ENCODE data around the gene PRKAA1. TPM values are rescaled to one million over a fixed set of nuclear protein-coding genes. Genes with fewer than 3 reads are reported as not detected.

The PRKAA1 gene
- total RNA-seq, 1 experiment from 2014 or later, result 28.8 TPM

- H2BK12ac ChIP-seq (ENCODE audit: insufficient read length, low read depth, low read length), result no peak overlapping the region
- peaks cover 31 to 69% of the 10 kb centered on the region in 2 experiments for H3K4me1 Mint-ChIP-seq
- no peak for DNase-seq
- H4K8ac ChIP-seq (replicated peaks; ENCODE audit: insufficient read length, low read depth, low read length), result no peak overlapping the region
- no peak overlapping the region for H3K23ac ChIP-seq (ENCODE audit: insufficient read length, low read depth, low read length)
- H2BK5ac ChIP-seq (ENCODE audit: insufficient read length, low read length), result no peak overlapping the region
- no peaks in the 10 kb centered on the region for H3K9me3 ChIP-seq (ENCODE audit: control insufficient read depth, low read depth, low read length)
- H3K27ac Mint-ChIP-seq, result peak overlapping the region in 2 of 3 experiments; percentile 78 to 100; a peak in 2 of 7 replicates
- peaks cover 25% of the 10 kb centered on the region for H3K23me2 ChIP-seq (ENCODE audit: insufficient read length, low read depth, low read length, poor library complexity, severe bottlenecking)
- no peaks in the 10 kb centered on the region for H3K27me3 ChIP-seq (ENCODE audit: insufficient read depth, low read length)
- no peak overlapping the region for H3T11ph ChIP-seq (ENCODE audit: low read length)
- H2BK15ac ChIP-seq (ENCODE audit: low read depth, low read length), result no peak overlapping the region
- peak overlapping the region; percentile 18 for H3K9ac ChIP-seq (ENCODE audit: extremely low read depth, insufficient read length, low read length)
- peaks cover 3 to 6% of the 10 kb centered on the region in 2 experiments; a peak in 2 of 5 replicates for H3K9me3 Mint-ChIP-seq
- H2BK20ac ChIP-seq (ENCODE audit: low read depth, low read length, poor library complexity, severe bottlenecking), result no peak overlapping the region
- no peak overlapping the region for H4K91ac ChIP-seq (ENCODE audit: insufficient read length, low read depth, low read length)
- H3K79me1 ChIP-seq (ENCODE audit: insufficient read depth, low read depth, low read length, poor library complexity, severe bottlenecking), result no peaks in the 10 kb centered on the region
- WGBS (ENCODE audit: extremely low coverage, insufficient read length, low lambda C conversion rate), result no CpG with 5 or more reads among the region's 4 CpGs
- H3K27me3 Mint-ChIP-seq (ENCODE audit: low read depth), result no peaks in the 10 kb centered on the region
- no peak overlapping the region for H3K14ac ChIP-seq (ENCODE audit: insufficient read depth, low read length)
- TF ChIP-seq CTCF (conservative IDR thresholded peaks at IDR 0.05), result no peak
- no peaks in the 10 kb centered on the region for H4K20me1 ChIP-seq (ENCODE audit: control insufficient read depth, insufficient read depth, insufficient read length)
- no peaks in the 10 kb centered on the region for H3K4me1 ChIP-seq (ENCODE audit: insufficient read depth, low read length)
- no peak overlapping the region for H3K56ac ChIP-seq (ENCODE audit: insufficient read length, low read depth, low read length)
- H3K27ac ChIP-seq (ENCODE audit: insufficient read length, low read depth, low read length), result no peak overlapping the region
- no peak overlapping the region for H2BK120ac ChIP-seq (ENCODE audit: low read depth, low read length, poor library complexity, severe bottlenecking)
- no peak overlapping the region for H3K4ac ChIP-seq (ENCODE audit: low read depth, low read length)
- no peak overlapping the region for H4K5ac ChIP-seq (ENCODE audit: insufficient read length, low read depth, low read length)
- no peak overlapping the region for H2AK5ac ChIP-seq (ENCODE audit: insufficient read length, low read length)
- H3K36me3 Mint-ChIP-seq (ENCODE audit: insufficient read depth in 1 of 3, low read depth in 3 of 3), result peaks cover 74 to 78% (median 77%) of the 10 kb centered on the region in 3 experiments
- H3K18ac ChIP-seq (ENCODE audit: insufficient read length, low read depth, low read length), result no peak overlapping the region
- H3K79me2 ChIP-seq (ENCODE audit: insufficient read depth, low read length), result peaks cover 13% of the 10 kb centered on the region; the same call in 1 of the 2 replicates
- no peak overlapping the region for H3K4me2 ChIP-seq (ENCODE audit: insufficient read depth, insufficient read length, low read length)
- peak overlapping the region; percentile 100 for H3K4me3 Mint-ChIP-seq
- no peak overlapping the region for H2AFZ ChIP-seq (ENCODE audit: low read length)
These were observed 34.2 kb upstream of the PRKAA1 start for GRCh38 chr5:40832345-40832744.
